HG02623 (cell line): ENCODE results near the gene PIH1D2.
"Not testable (repeated sequence)": the region's sequence is repeated elsewhere in the genome, so short reads cannot be mapped to it uniquely, and the experiment has no call there.

ENCODE experiments used
- ATAC-seq: cut with Tn5 transposase; IDR thresholded peaks from one replicate; pipeline ENCODE4 v1.9.1; 2021; ENCODE audit warnings: moderate library complexity; ENCODE audit not compliant: unreplicated experiment

The PIH1D2 gene, protein sequence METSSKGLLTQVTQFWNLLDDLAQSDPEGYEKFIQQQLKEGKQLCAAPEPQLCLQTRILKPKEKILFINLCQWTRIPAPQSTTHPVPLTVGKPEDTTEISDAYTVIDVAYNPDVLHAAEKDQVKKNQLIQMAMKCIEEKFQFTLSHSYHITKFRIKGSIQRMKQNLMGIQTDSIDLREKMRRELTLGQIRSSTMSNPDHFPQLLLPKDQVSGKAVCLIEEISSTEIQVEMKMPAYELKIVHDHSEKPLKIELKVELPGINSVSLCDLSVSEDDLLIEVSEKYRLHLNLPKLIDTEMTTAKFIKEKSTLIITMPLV

DNA sequence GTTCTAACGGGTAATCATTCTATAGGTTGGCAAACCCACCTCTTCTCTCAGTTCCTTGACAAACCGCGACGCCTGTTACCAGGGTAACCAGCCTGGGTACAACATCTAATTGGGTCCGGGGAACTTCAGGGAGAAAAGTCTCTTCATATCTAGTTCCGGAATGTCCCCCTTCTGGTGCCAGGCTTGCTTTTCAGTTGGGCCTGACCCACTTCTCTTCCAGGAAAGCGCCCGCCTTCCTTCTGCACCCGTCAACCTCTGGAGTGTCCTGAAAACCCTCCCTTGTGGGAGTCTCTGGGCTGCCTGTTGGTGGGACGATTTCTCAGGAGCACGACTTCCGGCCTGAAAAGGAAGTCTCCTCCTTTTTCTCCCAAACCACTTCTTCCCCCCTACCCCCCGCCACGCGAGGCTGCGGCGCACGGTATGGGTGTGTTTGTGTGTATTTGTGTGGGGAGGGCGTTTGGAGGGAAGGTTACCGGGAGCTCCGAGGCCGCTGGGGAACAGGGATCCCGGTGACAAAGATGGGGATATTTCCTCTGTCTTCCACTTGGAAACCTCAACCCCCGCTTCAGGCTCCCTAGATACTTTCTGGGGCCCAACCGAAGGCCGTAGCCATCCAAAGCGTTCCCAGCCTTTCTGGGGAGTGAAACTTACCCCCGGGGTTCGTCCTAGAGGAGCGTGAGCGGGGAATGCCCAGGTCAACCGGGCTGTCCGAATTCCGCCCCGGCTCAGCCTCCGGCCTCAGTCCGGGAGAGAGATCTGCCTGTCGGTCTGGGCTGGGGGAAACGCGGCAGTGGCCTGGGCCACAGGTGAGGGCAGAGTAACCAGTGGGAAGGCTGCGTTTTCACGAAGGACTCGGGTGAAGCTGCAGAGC is at the start of gene PIH1D2, which contains the start of gene NKAPD1:
TSS of gene PIH1D2 (minus strand) at position 77 of the 871 bp plus-strand sequence. CDS start 843 bp downstream, outside the sequence.
TSS of gene NKAPD1 (plus strand) at position 359 of the 871 bp plus-strand sequence. CDS start 1,276 bp downstream, outside the sequence.
- peak; percentile 80 for ATAC-seq

GRCh38 chr11:112123129-112123528 is 49.3 kb upstream of the PIH1D2 start:
- no peak for ATAC-seq

GRCh38 chr11:112121981-112122615 is 48.3 kb upstream of the PIH1D2 start:
- no peak for ATAC-seq

DNA sequence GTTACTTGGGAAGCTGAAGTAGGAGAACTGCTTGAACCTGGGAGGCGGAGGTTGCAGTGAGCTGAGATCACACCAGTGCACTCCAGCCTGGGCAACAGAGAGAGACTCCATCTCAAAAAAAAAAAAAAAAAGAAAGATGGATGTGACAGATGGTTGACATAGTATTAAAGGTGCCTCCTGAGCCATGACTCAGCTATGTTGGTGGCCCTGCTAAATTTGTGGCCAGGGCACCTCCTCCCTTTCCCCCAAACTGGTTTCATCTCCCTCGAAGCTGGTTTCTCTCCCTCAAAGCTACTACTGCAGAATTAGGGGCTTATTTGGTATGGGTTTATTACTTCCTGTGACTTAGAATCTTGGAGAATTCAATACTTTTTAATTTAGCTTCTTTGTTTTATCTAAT is 44.4 kb upstream of the PIH1D2 start:
- no peak for ATAC-seq

DNA sequence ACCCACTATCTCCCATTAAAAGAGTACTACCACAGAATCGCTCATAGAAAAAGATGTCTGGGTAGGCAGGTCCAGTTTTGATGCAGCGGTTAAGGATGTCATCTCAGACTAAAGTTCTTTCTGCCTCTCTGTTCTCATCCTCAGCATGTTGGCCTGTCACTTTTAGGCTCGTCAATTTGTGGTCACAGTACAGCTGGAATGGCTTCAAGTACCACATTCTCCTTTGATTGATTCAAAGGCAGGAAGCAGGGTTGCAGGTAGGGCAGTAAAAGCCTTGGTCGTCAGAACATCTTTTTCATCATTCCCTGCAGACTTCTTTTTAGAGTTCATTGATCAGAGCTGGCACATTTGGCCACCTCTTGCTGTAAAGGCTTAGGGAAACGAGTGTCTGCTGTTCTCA is 41.6 kb upstream of the PIH1D2 start:
- no peak for ATAC-seq

- ATAC-seq, result no peak
These were observed 40.6 kb upstream of the PIH1D2 start for GRCh38 chr11:112114460-112114859.

DNA sequence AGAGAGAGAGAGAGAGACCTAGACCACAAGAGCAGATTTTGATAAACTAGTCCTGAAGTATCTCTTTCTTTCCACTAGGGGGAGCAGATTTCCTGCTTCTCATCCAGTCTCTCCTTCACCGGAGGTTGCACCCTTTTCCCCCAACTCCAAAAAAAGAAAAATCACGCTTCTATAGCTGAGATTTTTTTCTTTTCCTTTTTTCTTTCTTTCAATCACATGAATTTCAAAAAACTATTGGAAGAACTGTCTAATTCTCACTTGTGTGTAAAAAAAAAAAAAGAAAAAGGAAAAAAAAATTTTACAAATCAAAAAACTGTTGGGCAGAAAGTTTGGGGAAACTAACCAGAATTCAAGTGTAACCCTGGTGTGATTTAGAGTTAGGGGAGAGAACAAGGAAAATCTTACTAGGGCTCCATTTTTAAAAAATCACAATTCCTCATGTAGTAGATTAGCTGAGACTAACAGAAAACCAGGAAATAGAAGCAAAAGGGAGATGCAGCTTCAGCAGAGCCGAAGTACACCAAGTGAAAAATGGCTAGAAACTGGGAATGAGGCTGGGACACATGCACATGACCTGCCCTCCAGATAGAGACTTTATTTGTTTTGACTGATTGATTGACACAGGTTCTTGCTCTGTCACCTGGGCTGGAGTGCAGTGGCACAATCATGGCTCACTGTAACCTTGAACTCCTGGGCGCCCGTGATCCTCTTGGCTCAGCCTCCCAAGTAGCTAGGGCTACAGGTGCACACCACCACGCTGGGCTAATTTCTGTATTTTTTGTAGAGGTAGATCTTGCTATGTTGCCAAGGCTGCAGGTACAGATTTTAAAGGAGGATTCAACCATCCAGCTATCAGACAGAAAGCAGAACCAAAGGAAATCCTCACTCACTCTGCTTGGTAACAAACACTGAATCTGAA is 40.0 kb upstream of the PIH1D2 start:
- no peak for ATAC-seq

GRCh38 chr11:112106070-112106469 is 32.3 kb upstream of the PIH1D2 start:
- ATAC-seq, result no peak

DNA sequence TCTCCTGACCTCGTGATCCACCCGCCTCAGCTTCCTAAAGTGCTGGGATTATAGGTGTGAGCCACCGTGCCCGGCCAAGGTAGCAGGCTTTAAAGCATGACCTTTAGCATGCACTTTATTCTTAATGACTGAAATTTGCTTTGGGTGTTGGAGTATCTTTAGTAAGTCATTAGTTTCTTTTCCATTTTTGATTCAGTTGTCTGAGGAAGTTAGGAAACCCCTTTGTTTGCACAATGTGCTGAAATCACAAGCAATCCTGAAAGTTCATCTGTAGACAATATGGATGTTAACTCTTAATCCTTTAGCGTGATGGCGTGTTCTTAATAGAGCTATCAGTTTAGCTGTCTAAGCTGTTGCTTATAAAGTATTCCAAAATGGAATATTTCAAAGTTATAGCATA is 29.6 kb upstream of the PIH1D2 start:
- no peak for ATAC-seq

DNA sequence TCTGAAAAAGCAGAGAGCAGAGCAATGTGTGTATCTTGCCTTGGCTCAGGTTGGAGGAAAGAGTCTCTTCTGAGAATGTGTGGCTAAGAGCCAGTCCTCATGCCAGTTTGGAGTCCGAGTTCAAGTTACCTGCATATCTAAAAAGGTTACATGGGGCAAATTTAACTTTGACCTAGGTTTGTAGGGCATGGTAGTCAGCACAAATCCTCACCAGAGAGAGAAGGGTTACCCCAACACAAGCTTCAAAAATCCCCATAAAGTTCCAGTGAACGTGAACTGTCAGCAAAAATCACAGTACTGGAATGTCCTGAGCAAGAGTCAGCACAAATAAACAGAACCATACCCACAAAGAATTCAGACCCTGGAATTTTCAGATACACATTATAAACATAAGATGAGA is 26.6 kb upstream of the PIH1D2 start:
- no peak for ATAC-seq

DNA sequence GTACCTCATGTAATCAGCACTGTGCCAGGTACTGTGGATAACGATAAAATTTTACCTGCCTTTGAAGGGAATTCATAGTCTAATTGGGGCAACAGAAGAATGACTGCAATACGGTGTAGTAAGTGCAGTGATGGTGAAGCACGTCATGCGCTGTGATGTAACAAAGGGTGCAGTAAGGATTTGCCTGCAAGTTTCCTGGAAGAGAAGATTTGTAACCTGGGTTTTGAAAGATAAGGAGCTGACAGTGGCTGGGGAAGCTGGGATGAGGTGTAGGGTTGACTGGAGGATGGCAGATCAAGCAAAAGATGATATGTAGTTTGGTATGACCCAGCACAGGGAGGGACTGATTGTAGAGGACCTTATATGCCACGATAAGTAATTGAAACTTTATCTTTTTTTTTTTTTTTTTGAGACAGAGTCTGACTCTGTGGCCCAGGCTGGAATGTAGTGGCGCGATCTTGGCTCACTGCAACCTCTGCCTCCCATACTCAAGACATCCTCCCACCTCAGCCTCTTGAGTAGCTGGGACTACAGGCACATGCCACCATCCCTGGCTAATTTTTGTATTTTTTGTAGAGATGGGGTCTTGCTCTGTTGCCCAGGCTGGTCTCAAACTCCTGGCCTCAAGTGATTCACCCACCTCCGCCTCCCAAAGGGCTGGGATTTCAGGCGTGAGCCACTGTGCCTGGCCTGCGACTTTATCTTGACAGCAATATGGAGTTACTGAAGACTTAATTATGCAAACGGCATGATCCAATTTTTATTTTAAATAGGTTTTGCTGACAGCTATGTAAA is 24.1 kb upstream of the PIH1D2 start:
- no peak for ATAC-seq

DNA sequence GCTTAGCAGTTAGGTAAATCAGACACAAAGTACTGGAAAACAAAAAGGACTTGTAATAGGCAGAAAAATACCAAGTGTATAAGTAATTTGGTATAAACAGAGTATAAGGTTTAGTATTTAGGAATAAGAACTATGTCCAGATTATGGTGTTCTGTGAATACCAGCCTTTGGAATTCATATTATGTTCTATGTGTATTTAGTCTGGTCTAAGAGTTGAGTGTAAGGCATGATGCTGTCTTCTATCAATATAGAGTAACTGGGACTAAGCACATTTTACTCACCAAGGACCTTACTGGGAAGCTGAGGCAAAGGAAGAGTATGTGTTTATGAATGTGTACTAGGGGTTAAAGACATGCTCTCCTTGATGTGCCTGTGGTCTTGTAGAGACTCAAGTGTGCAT is 22.4 kb upstream of the PIH1D2 start:
- ATAC-seq, result no peak

DNA sequence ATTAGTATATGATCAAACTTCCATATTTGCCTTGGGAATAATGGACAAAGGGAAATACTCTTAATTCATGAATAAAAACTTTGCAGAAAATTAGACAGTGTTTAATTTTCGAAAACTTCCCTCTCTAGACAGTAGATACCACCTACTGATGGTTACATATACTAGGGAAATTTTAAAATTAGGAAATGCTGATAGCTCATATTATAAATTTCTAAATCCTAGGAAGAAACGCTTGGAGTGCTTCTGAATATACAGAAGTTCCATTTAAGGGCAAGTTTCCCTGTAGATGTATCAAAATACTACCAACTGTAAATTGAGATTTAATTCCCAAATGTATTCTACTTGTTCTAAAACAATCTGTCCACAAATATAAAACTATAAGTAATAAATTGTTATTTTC is 21.5 kb upstream of the PIH1D2 start:
- ATAC-seq, result not testable (repeated sequence)

DNA sequence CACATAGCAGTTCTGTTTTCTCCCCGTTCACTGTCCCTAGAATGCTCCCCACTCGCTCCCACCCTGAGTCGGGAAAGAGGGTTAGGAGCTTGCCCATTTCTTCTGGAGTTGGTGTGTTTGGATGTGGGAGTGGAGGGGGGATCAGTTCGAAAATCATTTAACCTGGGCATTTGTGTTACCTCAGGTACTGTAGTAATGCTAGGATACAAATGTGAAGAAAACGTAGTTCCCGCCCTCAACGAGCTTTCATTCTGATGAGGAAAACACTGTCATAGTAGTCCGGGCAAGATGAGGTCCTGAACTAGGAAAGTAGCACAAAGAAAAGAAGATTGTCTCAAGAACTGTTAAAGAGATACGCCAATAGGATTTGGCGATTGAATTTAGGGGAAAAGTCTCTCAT is 13.4 kb upstream of the PIH1D2 start:
- ATAC-seq, result no peak

GRCh38 chr11:112086422-112087191 is 12.8 kb upstream of the PIH1D2 start, which contains the start of the genes SDHD and TIMM8B:
Gene SDHD, plus strand, starts transcription at chr11:112086873. Its CDS starts 35 bp downstream, at chr11:112086908.
Gene TIMM8B, minus strand, starts transcription at chr11:112086756. Its CDS starts 33 bp downstream, at chr11:112086723.
- ATAC-seq, result peak; percentile 95

DNA sequence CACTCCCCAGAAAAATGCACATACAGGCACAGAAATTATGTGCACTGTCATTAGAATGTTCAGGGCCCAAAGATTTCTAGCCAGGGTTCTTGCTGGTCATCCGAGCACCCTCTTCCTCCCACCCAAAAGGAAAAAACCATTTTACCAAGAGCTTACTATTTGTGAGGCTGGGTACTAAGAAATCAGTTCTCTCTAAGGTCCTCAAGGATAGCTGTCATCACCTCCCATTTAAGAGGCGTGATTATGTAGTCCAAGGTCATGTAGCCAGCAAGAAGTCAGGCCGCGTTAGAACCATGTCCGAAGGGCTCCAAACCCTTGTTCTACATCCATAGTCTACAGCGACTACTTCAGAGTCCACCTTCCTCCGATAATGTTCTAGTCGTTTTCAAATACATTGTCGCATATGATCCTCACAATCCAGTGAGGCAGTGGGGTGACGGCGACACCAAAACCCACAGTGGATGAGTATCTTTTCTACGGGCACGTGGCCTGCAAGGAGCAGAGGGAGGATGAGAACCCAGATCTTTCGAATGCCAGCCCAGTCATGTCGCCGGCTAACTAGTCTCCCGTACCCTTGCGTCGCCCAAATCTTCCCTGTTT is 12.1 kb upstream of the PIH1D2 start:
- ATAC-seq, result peak; percentile 15

- ATAC-seq, result no peak
These were observed 8.9 kb upstream of the PIH1D2 start for GRCh38 chr11:112082729-112083128.

- ATAC-seq, result no peak
These were observed 10.9 kb downstream of the PIH1D2 start for GRCh38 chr11:112062923-112063322.
